ENCODE data around the gene KCNC3. TPM values are rescaled to one million over a fixed set of nuclear protein-coding genes. Genes with fewer than 3 reads are reported as not detected.

Gene KCNC3
- total and polyA plus RNA-seq, 2 of the 13 experiments (the other 11 are each of a cell fraction or from before 2014, with no cell fraction given): 0.29 to 1.7 TPM

- TF ChIP-seq, protein P1, sequence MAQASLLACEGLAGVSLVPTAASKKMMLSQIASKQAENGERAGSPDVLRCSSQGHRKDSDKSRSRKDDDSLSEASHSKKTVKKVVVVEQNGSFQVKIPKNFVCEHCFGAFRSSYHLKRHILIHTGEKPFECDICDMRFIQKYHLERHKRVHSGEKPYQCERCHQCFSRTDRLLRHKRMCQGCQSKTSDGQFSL (CRISPR knock-in tag; IDR thresholded peaks at IDR 0.05): no peak
- TF ChIP-seq GZF1 (CRISPR knock-in tag; IDR thresholded peaks at IDR 0.05): no peak
- no peak for TF ChIP-seq NPAS2 (CRISPR knock-in tag; IDR thresholded peaks at IDR 0.05; ENCODE audit: borderline replicate concordance)
- TF ChIP-seq ZNF441 (CRISPR knock-in tag; IDR thresholded peaks at IDR 0.05; ENCODE audit: borderline replicate concordance): peak; percentile 51; the same call in 1 of the 2 replicates
- 0 out of 2 replicates have a peak, but pooled peaks have one; percentile 27 for TF ChIP-seq PHF20 (CRISPR knock-in tag; IDR thresholded peaks at IDR 0.05)
- no peak for TF ChIP-seq ISL2 (CRISPR knock-in tag; IDR thresholded peaks at IDR 0.05)
- TF ChIP-seq NCOA1 (CRISPR knock-in tag; IDR thresholded peaks at IDR 0.05): no peak
- no peak for TF ChIP-seq PITX1 (CRISPR knock-in tag; IDR thresholded peaks at IDR 0.05)
- TF ChIP-seq CBX2 (IDR thresholded peaks at IDR 0.05; ENCODE audit: low read depth, low read length): no peak
- TF ChIP-seq CBX2 (CRISPR knock-in tag; IDR thresholded peaks at IDR 0.05; ENCODE audit: low read depth): no peak
- TF ChIP-seq ZNF639 (CRISPR knock-in tag; conservative IDR thresholded peaks at IDR 0.05): no peak
- no peak for TF ChIP-seq HNRNPUL1 (IDR thresholded peaks at IDR 0.05; ENCODE audit: low read depth, low read length)
- TF ChIP-seq MZF1 (CRISPR knock-in tag; IDR thresholded peaks at IDR 0.05; ENCODE audit: borderline replicate concordance): no peak
- no peak for TF ChIP-seq MEIS2 (CRISPR knock-in tag; IDR thresholded peaks at IDR 0.05)
- TF ChIP-seq MEIS1 (CRISPR knock-in tag; IDR thresholded peaks at IDR 0.05; ENCODE audit: borderline replicate concordance): no peak
- TF ChIP-seq HDAC2 (CRISPR knock-in tag; IDR thresholded peaks at IDR 0.05): peak; percentile 50; the same call in 1 of the 2 replicates
- TF ChIP-seq ZMYM3 (CRISPR knock-in tag; IDR thresholded peaks at IDR 0.05): no peak
- TF ChIP-seq ATF7-NPFF (CRISPR knock-in tag; IDR thresholded peaks at IDR 0.05; ENCODE audit: low read depth): no peak
- TF ChIP-seq FOXP1 (IDR thresholded peaks at IDR 0.05): no peak
- no peak for TF ChIP-seq FOXP1 (CRISPR knock-in tag; IDR thresholded peaks at IDR 0.05)
- TF ChIP-seq, protein P2, sequence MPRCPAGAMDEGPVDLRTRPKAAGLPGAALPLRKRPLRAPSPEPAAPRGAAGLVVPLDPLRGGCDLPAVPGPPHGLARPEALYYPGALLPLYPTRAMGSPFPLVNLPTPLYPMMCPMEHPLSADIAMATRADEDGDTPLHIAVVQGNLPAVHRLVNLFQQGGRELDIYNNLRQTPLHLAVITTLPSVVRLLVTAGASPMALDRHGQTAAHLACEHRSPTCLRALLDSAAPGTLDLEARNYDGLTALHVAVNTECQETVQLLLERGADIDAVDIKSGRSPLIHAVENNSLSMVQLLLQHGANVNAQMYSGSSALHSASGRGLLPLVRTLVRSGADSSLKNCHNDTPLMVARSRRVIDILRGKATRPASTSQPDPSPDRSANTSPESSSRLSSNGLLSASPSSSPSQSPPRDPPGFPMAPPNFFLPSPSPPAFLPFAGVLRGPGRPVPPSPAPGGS (CRISPR knock-in tag; IDR thresholded peaks at IDR 0.05): 0 out of 2 replicates have a peak, but pooled peaks have one; percentile 63
- TF ChIP-seq, protein P3, sequence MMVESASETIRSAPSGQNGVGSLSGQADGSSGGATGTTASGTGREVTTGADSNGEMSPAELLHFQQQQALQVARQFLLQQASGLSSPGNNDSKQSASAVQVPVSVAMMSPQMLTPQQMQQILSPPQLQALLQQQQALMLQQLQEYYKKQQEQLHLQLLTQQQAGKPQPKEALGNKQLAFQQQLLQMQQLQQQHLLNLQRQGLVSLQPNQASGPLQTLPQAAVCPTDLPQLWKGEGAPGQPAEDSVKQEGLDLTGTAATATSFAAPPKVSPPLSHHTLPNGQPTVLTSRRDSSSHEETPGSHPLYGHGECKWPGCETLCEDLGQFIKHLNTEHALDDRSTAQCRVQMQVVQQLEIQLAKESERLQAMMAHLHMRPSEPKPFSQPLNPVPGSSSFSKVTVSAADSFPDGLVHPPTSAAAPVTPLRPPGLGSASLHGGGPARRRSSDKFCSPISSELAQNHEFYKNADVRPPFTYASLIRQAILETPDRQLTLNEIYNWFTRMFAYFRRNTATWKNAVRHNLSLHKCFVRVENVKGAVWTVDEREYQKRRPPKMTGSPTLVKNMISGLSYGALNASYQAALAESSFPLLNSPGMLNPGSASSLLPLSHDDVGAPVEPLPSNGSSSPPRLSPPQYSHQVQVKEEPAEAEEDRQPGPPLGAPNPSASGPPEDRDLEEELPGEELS (CRISPR knock-in tag; IDR thresholded peaks at IDR 0.05): no peak
- TF ChIP-seq JUN (CRISPR knock-in tag; IDR thresholded peaks at IDR 0.05): no peak
- TF ChIP-seq, protein P4, sequence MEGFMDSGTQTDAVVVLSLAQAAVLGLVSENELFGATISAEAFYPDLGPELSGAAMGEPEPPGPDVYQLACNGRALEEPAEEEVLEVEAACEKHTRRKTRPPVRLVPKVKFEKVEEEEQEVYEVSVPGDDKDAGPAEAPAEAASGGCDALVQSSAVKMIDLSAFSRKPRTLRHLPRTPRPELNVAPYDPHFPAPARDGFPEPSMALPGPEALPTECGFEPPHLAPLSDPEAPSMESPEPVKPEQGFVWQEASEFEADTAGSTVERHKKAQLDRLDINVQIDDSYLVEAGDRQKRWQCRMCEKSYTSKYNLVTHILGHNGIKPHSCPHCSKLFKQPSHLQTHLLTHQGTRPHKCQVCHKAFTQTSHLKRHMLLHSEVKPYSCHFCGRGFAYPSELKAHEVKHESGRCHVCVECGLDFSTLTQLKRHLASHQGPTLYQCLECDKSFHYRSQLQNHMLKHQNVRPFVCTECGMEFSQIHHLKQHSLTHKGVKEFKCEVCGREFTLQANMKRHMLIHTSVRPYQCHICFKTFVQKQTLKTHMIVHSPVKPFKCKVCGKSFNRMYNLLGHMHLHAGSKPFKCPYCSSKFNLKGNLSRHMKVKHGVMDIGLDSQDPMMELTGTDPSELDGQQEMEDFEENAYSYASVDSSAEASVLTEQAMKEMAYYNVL (CRISPR knock-in tag; IDR thresholded peaks at IDR 0.05; ENCODE audit: borderline replicate concordance): no peak
Measured at GRCh38 chr19:50329146-50329925, at the start of gene KCNC3 (continued).

All from HepG2 (cell line).